ENCODE results near the gene NEURL3.

Gene NEURL3

GRCh38 chr2:96527286-96528005 lies 22.3 kb upstream of the NEURL3 start:
- peak; percentile 76 for DNase-seq

- peak; percentile 49 for DNase-seq
Observed at GRCh38 chr2:96526615-96527285, 21.6 kb upstream of the NEURL3 start.

DNA sequence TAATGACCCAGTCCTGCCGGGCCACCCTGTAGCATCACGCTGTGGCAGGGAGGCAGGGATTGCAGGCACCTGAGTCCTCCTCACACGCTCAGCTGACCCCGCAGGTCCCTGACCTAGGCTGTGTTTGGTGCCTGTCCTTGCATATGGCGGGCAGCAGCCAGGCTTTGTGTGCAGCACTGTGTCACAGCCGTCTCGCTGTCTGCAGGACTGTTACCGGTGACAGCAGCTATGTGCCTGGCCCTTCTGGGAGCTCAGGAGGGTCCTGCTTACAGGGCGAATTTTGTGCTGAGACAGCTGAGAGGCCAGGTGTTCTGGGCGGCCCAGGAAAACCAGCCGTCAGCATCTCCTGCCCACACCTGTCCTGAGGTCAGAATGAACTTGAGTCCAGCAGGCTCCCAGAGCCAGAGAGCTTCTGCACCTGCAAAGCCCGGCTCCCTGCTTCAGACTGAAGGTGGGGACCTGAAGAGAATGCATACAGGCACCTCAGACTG lies 21.0 kb upstream of the NEURL3 start:
- peak; percentile 99 for DNase-seq

DNA sequence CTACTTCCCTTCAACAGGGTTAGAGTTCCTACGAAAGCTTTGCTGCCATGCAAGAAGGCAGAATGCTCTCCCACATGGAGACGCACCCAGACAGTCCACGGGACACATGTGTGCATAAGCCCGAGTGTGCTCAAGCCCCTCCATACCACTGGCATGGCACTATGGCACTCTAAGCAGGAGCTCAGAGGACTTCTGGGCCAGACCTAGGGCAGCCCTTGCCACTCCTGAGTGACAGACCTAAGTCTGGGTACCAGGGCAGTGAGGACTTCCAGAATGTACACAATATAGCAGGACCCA lies 20.0 kb upstream of the NEURL3 start:
- peak; percentile 62 for DNase-seq

- DNase-seq = peak; percentile 75
Observed at GRCh38 chr2:96524482-96525210, 19.5 kb upstream of the NEURL3 start.

- DNase-seq = no peak
Observed at GRCh38 chr2:96523659-96524481, 18.7 kb upstream of the NEURL3 start.

- DNase-seq = peak; percentile 77
Observed at GRCh38 chr2:96522304-96523203, 17.4 kb upstream of the NEURL3 start.

- DNase-seq = no peak
Observed at GRCh38 chr2:96521219-96521618, 16.1 kb upstream of the NEURL3 start.

- peak; percentile 56 for DNase-seq
Observed at GRCh38 chr2:96520697-96521096, 15.5 kb upstream of the NEURL3 start.

GRCh38 chr2:96520231-96520630 lies 15.1 kb upstream of the NEURL3 start:
- DNase-seq = no peak

GRCh38 chr2:96517079-96517478 lies 11.9 kb upstream of the NEURL3 start:
- no peak for DNase-seq

DNA sequence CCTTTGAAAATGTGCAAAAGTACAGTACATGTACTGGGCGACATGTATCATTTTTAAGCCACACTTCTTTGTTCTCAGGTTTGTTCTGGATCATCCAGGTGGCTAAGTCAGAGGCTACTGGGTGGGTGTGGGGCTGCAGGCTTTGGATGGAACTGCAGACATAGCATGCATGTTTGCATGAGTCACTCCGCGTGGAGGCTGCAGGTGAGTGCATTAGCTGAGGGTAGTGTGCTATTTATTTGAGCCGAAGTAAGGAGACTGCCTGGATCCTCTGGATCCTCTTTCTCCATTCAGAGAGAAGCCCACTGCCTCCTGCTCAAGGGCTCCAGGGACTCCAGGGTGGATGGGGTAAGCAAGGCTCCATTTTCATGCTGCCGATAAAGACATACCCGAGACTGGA lies 9.4 kb upstream of the NEURL3 start:
- no peak for DNase-seq

DNA sequence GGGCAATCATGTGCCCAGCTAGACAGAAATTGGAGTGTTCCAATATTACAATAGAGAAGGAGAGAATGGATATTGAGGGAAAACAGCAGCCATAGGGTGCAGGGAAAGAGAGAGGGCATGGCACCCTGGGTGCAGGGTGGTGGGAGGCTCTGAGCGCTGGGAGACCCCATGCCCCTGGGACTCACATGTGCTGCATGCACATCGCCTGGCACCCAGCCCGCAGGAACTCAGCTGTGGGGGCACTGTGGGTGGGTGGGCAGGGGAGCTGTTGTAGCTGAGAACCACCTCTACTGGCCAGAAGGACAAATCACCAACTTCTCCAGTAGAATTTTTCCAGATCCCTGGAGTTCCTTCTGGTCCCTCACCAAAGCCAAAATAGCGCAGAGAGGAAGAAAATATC lies 7.2 kb upstream of the NEURL3 start:
- DNase-seq = no peak

DNA sequence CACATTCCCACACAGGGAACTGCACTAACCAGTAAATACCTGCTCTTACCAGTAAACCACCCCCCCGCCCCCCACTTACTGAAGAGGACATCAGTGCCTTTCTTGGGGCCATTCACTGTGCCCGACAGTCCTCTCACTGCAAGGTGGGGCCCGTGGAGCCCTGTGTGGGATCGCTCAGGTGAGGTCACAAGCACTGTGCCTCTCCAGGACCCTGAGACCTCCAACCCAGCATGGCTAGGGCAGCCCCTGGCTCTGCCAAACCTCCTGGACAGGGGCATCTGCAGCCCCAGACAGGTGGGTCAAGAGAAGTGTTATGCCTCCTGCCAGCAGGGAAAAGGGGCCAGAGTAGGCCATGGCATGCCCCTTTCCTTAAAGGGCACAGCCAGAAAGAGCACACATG lies 6.7 kb upstream of the NEURL3 start:
- DNase-seq = no peak

GRCh38 chr2:96510931-96511595 lies 5.9 kb upstream of the NEURL3 start:
- no peak for DNase-seq

DNA sequence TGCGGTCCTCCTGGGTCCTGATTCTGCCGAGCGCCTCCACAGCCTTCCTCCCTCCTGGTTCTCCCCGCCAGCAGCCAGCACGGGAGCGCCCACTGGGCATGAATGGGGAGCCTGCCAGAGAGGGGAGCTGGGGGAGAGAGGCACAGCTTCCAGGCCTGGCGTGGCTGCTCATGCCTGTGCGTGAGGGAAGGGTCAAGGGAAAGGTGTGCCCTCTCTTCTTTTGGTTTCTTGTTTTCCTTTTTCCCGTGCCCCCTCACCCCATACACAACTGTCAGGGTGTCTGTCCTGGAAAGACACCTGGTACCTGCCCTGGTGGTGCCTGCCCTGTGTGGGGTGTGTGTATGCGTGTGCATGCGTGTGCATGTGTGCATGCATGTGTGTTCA lies 4.7 kb upstream of the NEURL3 start:
- DNase-seq = no peak

GRCh38 chr2:96509114-96509846 lies 4.1 kb upstream of the NEURL3 start:
- DNase-seq = peak; percentile 81

DNA sequence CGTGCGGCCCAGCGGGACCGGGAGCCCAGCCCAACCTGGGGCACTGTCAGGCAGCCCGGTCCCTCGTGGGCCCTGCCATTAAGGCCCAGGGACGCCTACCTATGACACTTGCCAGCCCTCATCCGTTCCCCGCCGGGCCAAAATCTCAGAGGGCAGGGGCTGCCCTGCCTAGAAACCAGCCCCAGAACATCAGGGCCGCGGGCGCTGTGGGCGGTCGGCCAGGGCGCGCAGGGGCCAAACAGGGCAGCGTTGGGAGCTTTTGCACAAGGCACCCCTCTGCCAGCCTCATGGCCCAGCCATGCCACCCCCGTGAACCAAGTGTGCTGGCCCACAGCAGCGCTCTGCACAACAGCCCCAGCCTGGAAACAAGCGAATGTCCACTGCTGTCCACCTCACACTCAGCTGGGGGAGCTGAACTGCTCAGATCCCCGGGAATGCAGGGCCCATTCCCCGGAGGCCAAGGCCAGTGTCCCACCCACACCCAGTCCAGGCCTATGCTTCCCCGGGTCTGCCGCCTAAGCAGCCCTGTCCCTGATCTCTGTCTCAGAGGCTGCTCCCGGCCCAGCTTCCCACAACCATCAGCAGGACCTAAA lies 3.5 kb upstream of the NEURL3 start:
- no peak for DNase-seq

GRCh38 chr2:96507957-96508520 lies 2.9 kb upstream of the NEURL3 start:
- DNase-seq = peak; percentile 76

GRCh38 chr2:96506907-96507240 lies 1.7 kb upstream of the NEURL3 start:
- no peak for DNase-seq
